NT2/D1 (cell line): ENCODE data around the gene DCUN1D2.

Source experiments
- DNase-seq: peaks from one replicate; pipeline ENCODE4 v3.0.0-alpha.2; 2011; ENCODE audit warnings: low read depth, low spot score
- H3K27me3 ChIP-seq: 2 replicates; pipeline ENCODE4 v1.6.0; 2011; ENCODE audit warnings: mild to moderate bottlenecking; ENCODE audit not compliant: insufficient read length, insufficient read depth
- H3K36me3 ChIP-seq: 2 replicates; pipeline ENCODE4 v1.6.1; 2011; ENCODE audit warnings: mild to moderate bottlenecking, low read length, mixed read lengths; ENCODE audit not compliant: insufficient read depth, insufficient read length
- H3K4me1 ChIP-seq: 2 replicates; pipeline ENCODE4 v1.5.1; 2011; ENCODE audit not compliant: insufficient read depth, insufficient read length
- H3K4me3 ChIP-seq: 2 replicates; pipeline ENCODE4 v1.5.1; 2011; ENCODE audit warnings: low read depth; ENCODE audit not compliant: insufficient read length
- H3K9ac ChIP-seq: 2 replicates; pipeline ENCODE4 v1.6.0; 2011; ENCODE audit warnings: low read depth; ENCODE audit not compliant: insufficient read length
- H3K9me3 ChIP-seq: 2 replicates; pipeline ENCODE4 v1.5.1; 2011; ENCODE audit warnings: mild to moderate bottlenecking, low read length; ENCODE audit not compliant: insufficient read depth
- SUZ12 ChIP-seq: IDR thresholded peaks from 2 replicates; pipeline ENCODE4 v1.6.1; 2011; ENCODE audit not compliant: insufficient read length, insufficient read depth; ENCODE audit errors: extremely low read depth
- YY1 ChIP-seq: IDR thresholded peaks from 2 replicates; pipeline ENCODE4 v1.6.1; 2011; ENCODE audit not compliant: insufficient read length, insufficient read depth
- ZNF274 ChIP-seq: IDR thresholded peaks from 2 replicates; pipeline ENCODE4 v1.6.1; 2011; ENCODE audit warnings: mild to moderate bottlenecking, low read depth, low read length

Gene DCUN1D2

GRCh38 chr13:113460599-113460998 is 29.9 kb downstream of the DCUN1D2 start:
- no peak overlapping the region for H3K9ac ChIP-seq
- TF ChIP-seq YY1 (no peak), SUZ12 (no peak), ZNF274 (no peak)
- no peak overlapping the region for H3K4me3 ChIP-seq
- H3K4me1 ChIP-seq, result no peaks in the 10 kb centered on the region
- peaks cover 79% of the 10 kb centered on the region for H3K36me3 ChIP-seq
- H3K9me3 ChIP-seq, result no peaks in the 10 kb centered on the region
- H3K27me3 ChIP-seq, result no peaks in the 10 kb centered on the region
- DNase-seq, result no peak

- Histone ChIP-seq H3K27me3 (no peaks in the 10 kb centered on the region), H3K36me3 (peaks cover 80% of the 10 kb centered on the region), H3K9ac (no peak overlapping the region), H3K9me3 (no peaks in the 10 kb centered on the region), H3K4me1 (no peaks in the 10 kb centered on the region), H3K4me3 (no peak overlapping the region)
- TF ChIP-seq SUZ12, result no peak
- TF ChIP-seq YY1, result no peak
- no peak for TF ChIP-seq ZNF274
- no peak for DNase-seq
Measured at GRCh38 chr13:113460064-113460555, 30.4 kb downstream of the DCUN1D2 start.

GRCh38 chr13:113458253-113459065 is 32.1 kb downstream of the DCUN1D2 start:
- no peak for TF ChIP-seq ZNF274
- TF ChIP-seq SUZ12, result no peak
- no peak for TF ChIP-seq YY1
- Histone ChIP-seq H3K9ac (no peak overlapping the region), H3K4me3 (no peak overlapping the region), H3K27me3 (no peaks in the 10 kb centered on the region), H3K4me1 (no peaks in the 10 kb centered on the region), H3K36me3 (peaks cover 84% of the 10 kb centered on the region), H3K9me3 (no peaks in the 10 kb centered on the region)
- DNase-seq, result peak; percentile 30

- no peaks in the 10 kb centered on the region for H3K27me3 ChIP-seq
- no peak overlapping the region for H3K4me3 ChIP-seq
- no peaks in the 10 kb centered on the region for H3K9me3 ChIP-seq
- peaks cover 87% of the 10 kb centered on the region for H3K36me3 ChIP-seq
- DNase-seq, result no peak
- TF ChIP-seq ZNF274 (no peak), YY1 (no peak), SUZ12 (no peak)
- no peak overlapping the region for H3K9ac ChIP-seq
- H3K4me1 ChIP-seq, result no peaks in the 10 kb centered on the region
Measured at GRCh38 chr13:113457510-113457909, 33.0 kb downstream of the DCUN1D2 start.

- Histone ChIP-seq H3K4me3 (no peak overlapping the region), H3K9ac (no peak overlapping the region), H3K36me3 (peaks cover 89% of the 10 kb centered on the region), H3K4me1 (no peaks in the 10 kb centered on the region), H3K9me3 (no peaks in the 10 kb centered on the region), H3K27me3 (no peaks in the 10 kb centered on the region)
- TF ChIP-seq ZNF274, result no peak
- TF ChIP-seq SUZ12, result no peak
- no peak for TF ChIP-seq YY1
- no peak for DNase-seq
Measured at GRCh38 chr13:113456116-113456702, 34.3 kb downstream of the DCUN1D2 start.

- H3K4me3 ChIP-seq, result no peak overlapping the region
- peaks cover 82% of the 10 kb centered on the region for H3K36me3 ChIP-seq
Measured at GRCh38 chr13:113455384-113455783, 35.1 kb downstream of the DCUN1D2 start.

GRCh38 chr13:113454936-113455335 is 35.6 kb downstream of the DCUN1D2 start:
- no peak for DNase-seq
- no peak for TF ChIP-seq ZNF274
- no peak for TF ChIP-seq YY1
- no peak for TF ChIP-seq SUZ12
- H3K4me3 ChIP-seq, result no peak overlapping the region
- H3K4me1 ChIP-seq, result no peaks in the 10 kb centered on the region
- no peaks in the 10 kb centered on the region for H3K27me3 ChIP-seq
- H3K9ac ChIP-seq, result no peak overlapping the region
- peaks cover 80% of the 10 kb centered on the region for H3K36me3 ChIP-seq
- H3K9me3 ChIP-seq, result no peaks in the 10 kb centered on the region

More at GRCh38 chr13:113455384-113455783, 35.1 kb downstream of the DCUN1D2 start:
- Histone ChIP-seq H3K9ac (no peak overlapping the region), H3K9me3 (no peaks in the 10 kb centered on the region), H3K27me3 (no peaks in the 10 kb centered on the region), H3K4me1 (no peaks in the 10 kb centered on the region)
- no peak for DNase-seq
- TF ChIP-seq YY1, result no peak
- no peak for TF ChIP-seq ZNF274
- no peak for TF ChIP-seq SUZ12
